Measurements from ENCODE around the gene PRPF38B. TPM values are rescaled to one million over a fixed set of nuclear protein-coding genes. Genes with fewer than 3 reads are reported as not detected.

Gene PRPF38B
- total RNA-seq, 1 donor: 14.1 TPM

DNA sequence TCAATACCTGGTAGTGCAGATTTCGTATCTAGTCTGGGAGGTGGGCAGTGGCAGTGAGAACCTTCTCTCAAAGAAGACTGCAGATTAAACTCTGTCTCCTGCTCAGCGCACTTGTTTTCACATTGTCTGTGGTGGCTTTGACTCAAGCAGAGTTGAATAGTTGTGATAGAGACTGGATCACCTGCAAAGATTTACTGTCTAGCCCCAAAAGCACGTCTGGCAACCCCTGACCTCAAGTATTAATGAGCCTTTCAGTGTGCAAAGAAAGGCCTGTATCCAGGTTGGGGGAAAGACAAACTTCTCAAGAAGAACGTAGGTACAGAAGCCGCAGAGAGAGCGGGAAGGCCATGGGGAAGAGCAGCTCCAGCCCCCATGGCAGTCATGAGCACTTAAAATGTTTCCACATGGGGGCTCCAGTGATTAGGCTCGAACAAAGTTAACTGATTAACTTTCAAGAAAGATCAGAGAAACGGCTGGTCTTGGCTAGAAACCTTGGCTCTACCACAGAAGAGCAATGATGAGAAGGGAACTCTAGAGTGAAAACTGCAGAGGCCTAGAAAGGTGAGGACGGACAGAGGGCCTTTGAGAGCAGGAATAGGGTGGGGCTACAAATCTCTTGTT is 46.4 kb upstream of the PRPF38B start:
- no peak overlapping the region for H3K4me2 ChIP-seq (ENCODE audit: insufficient read depth, low read length)
- no peaks in the 10 kb centered on the region for H3K9me3 ChIP-seq (ENCODE audit: low read depth, low read length)
- no peaks in the 10 kb centered on the region for H3K27me3 ChIP-seq (ENCODE audit: insufficient read depth, low read length)
- H2AFZ ChIP-seq (ENCODE audit: low read length): no peak overlapping the region
- TF ChIP-seq, protein P1, sequence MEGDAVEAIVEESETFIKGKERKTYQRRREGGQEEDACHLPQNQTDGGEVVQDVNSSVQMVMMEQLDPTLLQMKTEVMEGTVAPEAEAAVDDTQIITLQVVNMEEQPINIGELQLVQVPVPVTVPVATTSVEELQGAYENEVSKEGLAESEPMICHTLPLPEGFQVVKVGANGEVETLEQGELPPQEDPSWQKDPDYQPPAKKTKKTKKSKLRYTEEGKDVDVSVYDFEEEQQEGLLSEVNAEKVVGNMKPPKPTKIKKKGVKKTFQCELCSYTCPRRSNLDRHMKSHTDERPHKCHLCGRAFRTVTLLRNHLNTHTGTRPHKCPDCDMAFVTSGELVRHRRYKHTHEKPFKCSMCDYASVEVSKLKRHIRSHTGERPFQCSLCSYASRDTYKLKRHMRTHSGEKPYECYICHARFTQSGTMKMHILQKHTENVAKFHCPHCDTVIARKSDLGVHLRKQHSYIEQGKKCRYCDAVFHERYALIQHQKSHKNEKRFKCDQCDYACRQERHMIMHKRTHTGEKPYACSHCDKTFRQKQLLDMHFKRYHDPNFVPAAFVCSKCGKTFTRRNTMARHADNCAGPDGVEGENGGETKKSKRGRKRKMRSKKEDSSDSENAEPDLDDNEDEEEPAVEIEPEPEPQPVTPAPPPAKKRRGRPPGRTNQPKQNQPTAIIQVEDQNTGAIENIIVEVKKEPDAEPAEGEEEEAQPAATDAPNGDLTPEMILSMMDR (IDR thresholded peaks at IDR 0.05; ENCODE audit: extremely low read depth, low read depth, low read length): peak; percentile 9
- H3K36me3 ChIP-seq (ENCODE audit: insufficient read depth, low read length): no peaks in the 10 kb centered on the region
- H4K20me1 ChIP-seq (ENCODE audit: insufficient read depth, low read length): no peaks in the 10 kb centered on the region
- no peak overlapping the region for H3K4me3 ChIP-seq (ENCODE audit: insufficient read depth, low read length)
- H3K4me1 ChIP-seq (ENCODE audit: insufficient read depth, low read length): peaks cover 7% of the 10 kb centered on the region
- H3K79me2 ChIP-seq (ENCODE audit: insufficient read depth, low read length): no peaks in the 10 kb centered on the region
- no peak for DNase-seq (ENCODE audit: insufficient read length, low spot score, missing footprints)
- no peak overlapping the region for H3K27ac ChIP-seq (ENCODE audit: low read depth, low read length)

DNA sequence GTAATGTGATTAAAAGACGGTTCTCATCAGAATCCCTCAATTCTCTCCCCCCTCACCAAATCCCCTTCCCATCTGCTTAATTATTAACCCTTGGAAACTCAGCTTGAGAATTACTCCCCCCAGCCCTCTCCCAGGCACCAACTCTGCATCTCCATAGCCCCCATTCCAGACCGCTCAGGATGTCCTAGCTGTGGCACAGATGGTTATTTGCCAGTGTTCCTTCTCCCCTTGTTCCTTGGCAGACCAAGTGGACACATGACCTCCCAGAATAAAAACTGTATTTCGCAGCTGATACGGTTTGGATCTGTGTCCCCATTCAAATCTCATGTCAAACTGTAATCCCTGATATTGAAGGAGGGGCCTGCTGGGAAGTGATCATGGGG is 45.9 kb upstream of the PRPF38B start:
- TF ChIP-seq, protein P1 (IDR thresholded peaks at IDR 0.05; ENCODE audit: extremely low read depth, low read depth, low read length): no peak
- no peak for DNase-seq (ENCODE audit: insufficient read length, low spot score, missing footprints)
- Histone ChIP-seq H3K27me3 (ENCODE audit: insufficient read depth, low read length) (no peaks in the 10 kb centered on the region), H3K9me3 (ENCODE audit: low read depth, low read length) (no peaks in the 10 kb centered on the region), H3K27ac (ENCODE audit: low read depth, low read length) (no peak overlapping the region), H3K79me2 (ENCODE audit: insufficient read depth, low read length) (no peaks in the 10 kb centered on the region), H3K4me1 (ENCODE audit: insufficient read depth, low read length) (peaks cover 7% of the 10 kb centered on the region), H3K4me3 (ENCODE audit: insufficient read depth, low read length) (no peak overlapping the region), H4K20me1 (ENCODE audit: insufficient read depth, low read length) (no peaks in the 10 kb centered on the region), H2AFZ (ENCODE audit: low read length) (peak overlapping the region; percentile 88), H3K4me2 (ENCODE audit: insufficient read depth, low read length) (no peak overlapping the region), H3K36me3 (ENCODE audit: insufficient read depth, low read length) (no peaks in the 10 kb centered on the region)

DNA sequence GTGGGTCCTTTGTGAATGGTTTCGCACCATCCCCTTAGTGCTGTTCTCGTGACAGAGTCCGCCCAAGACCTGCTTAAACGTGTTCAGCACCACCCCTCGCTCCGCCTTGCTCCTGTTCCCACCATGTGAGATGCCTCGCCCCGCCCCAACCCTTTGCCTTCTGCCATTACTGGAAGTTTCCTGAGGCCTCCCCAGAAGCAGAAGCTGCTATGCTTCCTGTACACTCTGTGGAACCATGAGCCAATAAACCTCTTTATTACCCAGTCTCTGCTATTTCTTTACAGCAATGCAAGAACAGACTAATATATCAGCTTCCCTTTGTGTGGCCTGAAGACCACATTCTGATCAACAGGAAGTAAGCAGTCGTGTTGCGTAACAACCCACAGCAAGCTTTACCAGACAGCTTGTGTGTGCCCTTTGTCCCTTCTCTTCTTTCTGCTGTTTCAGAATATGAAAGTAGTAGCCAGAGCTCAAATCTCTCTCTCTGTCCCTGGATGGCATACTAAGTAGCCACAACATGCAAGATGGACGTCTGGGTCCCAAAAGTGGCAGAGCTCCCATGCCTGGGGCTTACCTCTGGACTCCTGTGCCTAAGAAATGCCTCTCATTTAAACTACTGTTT is 45.4 kb upstream of the PRPF38B start:
- Histone ChIP-seq H3K27ac (ENCODE audit: low read depth, low read length) (no peak overlapping the region), H2AFZ (ENCODE audit: low read length) (peak overlapping the region; percentile 88), H3K27me3 (ENCODE audit: insufficient read depth, low read length) (no peaks in the 10 kb centered on the region), H3K9me3 (ENCODE audit: low read depth, low read length) (no peaks in the 10 kb centered on the region), H3K36me3 (ENCODE audit: insufficient read depth, low read length) (no peaks in the 10 kb centered on the region), H3K79me2 (ENCODE audit: insufficient read depth, low read length) (no peaks in the 10 kb centered on the region), H3K4me2 (ENCODE audit: insufficient read depth, low read length) (no peak overlapping the region), H3K4me3 (ENCODE audit: insufficient read depth, low read length) (no peak overlapping the region), H3K4me1 (ENCODE audit: insufficient read depth, low read length) (peaks cover 7% of the 10 kb centered on the region), H4K20me1 (ENCODE audit: insufficient read depth, low read length) (no peaks in the 10 kb centered on the region)
- TF ChIP-seq, protein P1 (IDR thresholded peaks at IDR 0.05; ENCODE audit: extremely low read depth, low read depth, low read length): no peak
- DNase-seq (ENCODE audit: insufficient read length, low spot score, missing footprints): no peak

DNA sequence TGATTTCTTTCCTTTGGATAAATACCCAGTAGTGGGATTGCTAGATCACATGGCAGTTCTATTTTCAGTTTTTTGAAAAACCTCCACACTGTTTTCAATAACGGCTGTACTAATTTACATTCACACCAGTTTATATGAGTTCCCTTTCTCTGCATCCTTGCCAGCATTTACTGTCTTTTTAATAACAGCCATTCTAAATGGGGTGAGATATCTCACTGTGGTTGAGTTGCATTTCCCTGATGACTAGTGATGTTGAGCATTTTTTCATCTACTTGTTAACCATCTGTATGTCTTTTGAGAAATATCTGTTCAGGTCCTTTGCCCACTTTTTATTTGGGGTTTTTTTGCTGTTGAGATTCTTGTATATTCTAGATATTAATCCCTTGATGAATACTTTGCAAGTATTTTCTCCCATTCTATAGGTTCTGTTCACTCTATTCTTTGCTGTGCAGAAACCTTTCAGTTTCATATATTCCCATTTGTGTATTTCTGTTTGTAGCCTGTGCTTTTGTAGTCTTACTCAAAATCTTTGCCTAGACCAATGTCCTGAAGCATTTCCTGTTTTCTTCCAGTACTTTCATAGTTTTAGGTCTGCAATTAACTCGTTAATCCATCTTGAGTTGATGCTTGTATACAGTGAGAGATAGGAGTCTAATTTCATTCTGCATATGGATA is 38.5 kb upstream of the PRPF38B start:
- Histone ChIP-seq H3K4me1 (ENCODE audit: insufficient read depth, low read length) (no peaks in the 10 kb centered on the region), H3K36me3 (ENCODE audit: insufficient read depth, low read length) (no peaks in the 10 kb centered on the region), H3K27me3 (ENCODE audit: insufficient read depth, low read length) (no peaks in the 10 kb centered on the region), H4K20me1 (ENCODE audit: insufficient read depth, low read length) (no peaks in the 10 kb centered on the region), H3K4me3 (ENCODE audit: insufficient read depth, low read length) (no peak overlapping the region), H3K79me2 (ENCODE audit: insufficient read depth, low read length) (no peaks in the 10 kb centered on the region), H2AFZ (ENCODE audit: low read length) (no peak overlapping the region), H3K9me3 (ENCODE audit: low read depth, low read length) (no peaks in the 10 kb centered on the region), H3K4me2 (ENCODE audit: insufficient read depth, low read length) (no peak overlapping the region), H3K27ac (ENCODE audit: low read depth, low read length) (no peak overlapping the region)
- TF ChIP-seq, protein P1 (IDR thresholded peaks at IDR 0.05; ENCODE audit: extremely low read depth, low read depth, low read length): no peak
- DNase-seq (ENCODE audit: insufficient read length, low spot score, missing footprints): no peak
